A549 (cell line): ENCODE data around the gene COA7. TPM values are rescaled to one million over a fixed set of nuclear protein-coding genes. Genes with fewer than 3 reads are reported as not detected.
A peak's percentile ranks its signal among the peaks of the same experiment; 100 is the strongest.

Experiments
- ATAC-seq, 2 experiments: fragments of 200-7000 bp in 1 of 2; fragments of >200 bp in 1 of 2; cut with Nextera tagmentation in 1 of 2; cut with Tn5 transposase in 1 of 2; 3 replicates each; pipeline versions ENCODE4 v1.8.0 to v1.9.1; 2018 to 2020; ENCODE audit warnings: mild to moderate bottlenecking in 1 of 2, moderate library complexity in 1 of 2
- CTCF ChIA-PET: fragments of 300-600 bp; sonication (Branson Sonifier 250); formaldehyde crosslinking; extraction: SDS; loops from one replicate; lab custom pipeline; 2021; ENCODE audit warnings: antibody characterized with exemption, inconsistent platforms; lab: Yijun Ruan, JAX
- POLR2A ChIA-PET: fragments of 350-600 bp; formaldehyde crosslinking; extraction: SDS; loops from one replicate; lab custom pipeline; 2021; ENCODE audit warnings: antibody characterized with exemption, inconsistent platforms; lab: Yijun Ruan, JAX
- DNase-seq, 2 experiments: peaks; one replicate each; pipeline versions ENCODE4 v3.0.0 to v3.0.0-alpha.2; 2011 to 2016; ENCODE audit warnings: low read depth in 1 of 2, low spot score in 1 of 2
- FAIRE-seq: peaks from 2 replicates; lab custom pipeline; 2011; peaks lifted over from hg19 to GRCh38; lab: Jason Lieb, UNC
- H3K27ac ChIP-seq, 2 experiments: fragments of >200 bp; sonication (Bioruptor Twin); formaldehyde crosslinking; 3 replicates each; pipeline ENCODE4 v1.5.1; 2016 to 2017
- H3K4me1 ChIP-seq: fragments of >200 bp; sonication (Bioruptor Twin); formaldehyde crosslinking; 3 replicates; pipeline ENCODE4 v1.6.1; 2016
- H3K4me2 ChIP-seq: fragments of >200 bp; sonication (Bioruptor Twin); formaldehyde crosslinking; 3 replicates; pipeline ENCODE4 v1.6.1; 2016
- H3K4me3 ChIP-seq: fragments of >200 bp; sonication (Bioruptor Twin); formaldehyde crosslinking; 3 replicates; pipeline ENCODE4 v1.5.1; 2016
- H3K9me3 ChIP-seq: fragments of >200 bp; sonication (Bioruptor Twin); formaldehyde crosslinking; 3 replicates; pipeline ENCODE4 v1.6.1; 2016
- ATOH8 ChIP-seq: fragments of 250-450 bp; sonication (Bioruptor Pico); IDR thresholded peaks from 2 replicates; pipeline ENCODE4 v1.5.0; 2020; ENCODE audit warnings: low read depth, mild to moderate bottlenecking, moderate library complexity
- BHLHE40 ChIP-seq: IDR thresholded peaks from 2 replicates; pipeline ENCODE4 v1.6.1; 2012; ENCODE audit warnings: low read depth, low read length, inconsistent platforms
- CBX2 ChIP-seq: fragments of 200-600 bp; sonication (generic); IDR thresholded peaks from 2 replicates; pipeline ENCODE4 v1.6.1; 2016; ENCODE audit warnings: low read depth, mild to moderate bottlenecking, borderline replicate concordance
- CBX8 ChIP-seq: fragments of 200-600 bp; sonication (generic); IDR thresholded peaks from 2 replicates; pipeline ENCODE4 v1.6.1; 2016
- CEBPB ChIP-seq, 2 experiments: fragments of >200 bp in 1 of 2; sonication (Bioruptor Twin) in 1 of 2; formaldehyde crosslinking in 1 of 2; IDR thresholded peaks; 2 replicates each; pipeline ENCODE4 v1.6.1; 2012 to 2016
- CHD4 ChIP-seq: fragments of 200-600 bp; sonication (generic); IDR thresholded peaks from 2 replicates; pipeline ENCODE4 v1.6.1; 2016; ENCODE audit warnings: antibody characterized with exemption, mild to moderate bottlenecking, borderline replicate concordance
- CTCF ChIP-seq: fragments of >200 bp; sonication (Bioruptor Twin); formaldehyde crosslinking; IDR thresholded peaks from 3 replicates; pipeline ENCODE4 v1.5.1; 2016
- EP300 ChIP-seq, 2 experiments: fragments of >200 bp; sonication (Bioruptor Twin); formaldehyde crosslinking; IDR thresholded peaks; 2 replicates in 1 of 2; 3 replicates in 1 of 2; pipeline ENCODE4 v1.6.1; 2016 to 2017
- FOSL2 ChIP-seq, 2 experiments: fragments of 450-650 bp in 1 of 2; fragments of >200 bp in 1 of 2; sonication (Bioruptor Twin) in 1 of 2; formaldehyde crosslinking; IDR thresholded peaks; 2 replicates each; pipeline versions ENCODE4 v1.5.0 to v1.6.1; 2016 to 2020; ENCODE audit warnings: mild to moderate bottlenecking in 1 of 2, moderate library complexity in 1 of 2
- HDAC2 ChIP-seq: fragments of 200-600 bp; sonication (generic); IDR thresholded peaks from 2 replicates; pipeline ENCODE4 v1.6.1; 2016
- HES2 ChIP-seq: fragments of >200 bp; sonication (Bioruptor Twin); formaldehyde crosslinking; IDR thresholded peaks from 2 replicates; pipeline ENCODE4 v1.6.1; 2016
- HOXA7 ChIP-seq: fragments of 250-450 bp; sonication (Bioruptor Pico); IDR thresholded peaks from 2 replicates; pipeline ENCODE4 v1.5.0; 2020; ENCODE audit warnings: mild to moderate bottlenecking, moderate library complexity
- PHF8 ChIP-seq: fragments of 200-600 bp; sonication (generic); IDR thresholded peaks from 2 replicates; pipeline ENCODE4 v1.6.1; 2016; ENCODE audit warnings: low read depth, mild to moderate bottlenecking, antibody characterized with exemption, moderate library complexity, borderline replicate concordance
- RAD21 ChIP-seq, 2 experiments: fragments of >200 bp in 1 of 2; sonication (Bioruptor Twin) in 1 of 2; formaldehyde crosslinking in 1 of 2; IDR thresholded peaks in 1 of 2; conservative IDR thresholded peaks in 1 of 2; 2 replicates in 1 of 2; 3 replicates in 1 of 2; pipeline ENCODE4 v1.6.1; 2012 to 2018; ENCODE audit warnings: inconsistent platforms in 1 of 2
- RARB ChIP-seq: fragments of 250-450 bp; sonication (Bioruptor Pico); IDR thresholded peaks from 2 replicates; pipeline ENCODE4 v1.8.0; 2021; ENCODE audit warnings: mild to moderate bottlenecking, moderate library complexity
- RCOR1 ChIP-seq: fragments of 150-350 bp; IDR thresholded peaks from 2 replicates; pipeline ENCODE4 v1.6.1; 2014; ENCODE audit warnings: antibody characterized with exemption, low read length, low read depth
- REST ChIP-seq: fragments of 200-600 bp; sonication (generic); IDR thresholded peaks from 2 replicates; pipeline ENCODE4 v1.6.1; 2016; ENCODE audit warnings: antibody characterized with exemption, mild to moderate bottlenecking, moderate library complexity
- TFCP2L1 ChIP-seq: fragments of 250-450 bp; sonication (Bioruptor Pico); IDR thresholded peaks from 2 replicates; pipeline ENCODE4 v1.5.0; 2021; ENCODE audit warnings: mild to moderate bottlenecking
- ZFP36 ChIP-seq: fragments of 450-650 bp; IDR thresholded peaks from 2 replicates; pipeline ENCODE4 v1.6.1; 2014; ENCODE audit warnings: borderline replicate concordance; ENCODE audit not compliant: partially characterized antibody
- WGBS: methylation state at CpG from one replicate; pipeline ENCODE4 v1.1.6; 2017; ENCODE audit errors: missing lambda C conversion rate; 5-methylcytosine and 5-hydroxymethylcytosine counted together
- polyA plus RNA-seq, 4 experiments: library from polyadenylated mRNA; depleted of rRNA in 3 of 4; stranded (reverse); fragments of >200 nt; fragmentation: RNase III in 1 of 4; extraction: RNeasy Plus Mini Kit Qiagen cat#74134 plus additional on column Dnase treatment in 1 of 4; gene quantifications; 2 replicates in 3 of 4; 3 replicates in 1 of 4; pipeline ENCODE4 v1.2.3, GENCODE V29; 2011 to 2017
- TF ChIP-seq, protein P1 (sequence below): IDR thresholded peaks from 2 replicates; pipeline ENCODE4 v1.6.1; 2012
- TF ChIP-seq, protein P2 (sequence below): fragments of >200 bp; sonication (Bioruptor Twin); formaldehyde crosslinking; IDR thresholded peaks from 3 replicates; pipeline ENCODE4 v1.6.1; 2016

The COA7 gene
- polyA plus RNA-seq, 2 of the 4 experiments (the other 2 are of a cell fraction) = 18.1 to 22.0 TPM

GRCh38 chr1:52662645-52663313 is 35.4 kb downstream of the COA7 start:
- TF ChIP-seq HDAC2 (no peak), REST (no peak), CEBPB (IDR thresholded peaks at IDR 0.05) (peak in 1 of 2 experiments; percentile 34; a peak in 1 of 4 replicates), HOXA7 (no peak), RAD21 (conservative IDR thresholded peaks at IDR 0.05 in 1 of 2, IDR thresholded peaks at IDR 0.05 in 1 of 2) (0 out of 5 replicates have a peak, but pooled peaks of 1 of the 2 experiments have one; percentile 5), ZFP36 (no peak), BHLHE40 (no peak), FOSL2 (IDR thresholded peaks at IDR 0.05) (no peak), FOSL2 (CRISPR knock-in tag; IDR thresholded peaks at IDR 0.05) (0 out of 2 replicates have a peak, but pooled peaks have one; percentile 5), TFCP2L1 (CRISPR knock-in tag) (no peak), CTCF (no peak), ATOH8 (CRISPR knock-in tag) (no peak)
- TF ChIP-seq, protein P1, sequence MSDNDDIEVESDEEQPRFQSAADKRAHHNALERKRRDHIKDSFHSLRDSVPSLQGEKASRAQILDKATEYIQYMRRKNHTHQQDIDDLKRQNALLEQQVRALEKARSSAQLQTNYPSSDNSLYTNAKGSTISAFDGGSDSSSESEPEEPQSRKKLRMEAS = 0 out of 2 replicates have a peak, but pooled peaks have one; percentile 18
- ATAC-seq = peak; percentile 84 to 93
- POLR2A ChIA-PET = interaction anchor here (0.8 to 1.4 kb wide), 2 partner anchors 110 to 258 kb away, joined by 3 to 9 read pairs; partner anchors contain the start of genes ORC1, PRPF38A and TUT4
- no peak for FAIRE-seq
- H3K4me1 ChIP-seq = peaks cover 46% of the 10 kb centered on the region
- no peaks in the 10 kb centered on the region for H3K9me3 ChIP-seq
- DNase-seq = peak; percentile 55 to 86
- 25% methylated on average over 13 of the region's 13 CpGs for WGBS
- peak overlapping the region; percentile 63 for H3K4me2 ChIP-seq
- peak overlapping the region; percentile 78 to 86 for H3K27ac ChIP-seq
- CTCF ChIA-PET = no interaction called here
- no peak overlapping the region for H3K4me3 ChIP-seq

GRCh38 chr1:52660807-52661206 is 37.3 kb downstream of the COA7 start:
- Histone ChIP-seq H3K4me2 (no peak overlapping the region), H3K9me3 (no peaks in the 10 kb centered on the region), H3K4me1 (peaks cover 44% of the 10 kb centered on the region), H3K4me3 (no peak overlapping the region), H3K27ac (peak overlapping the region in 1 of 2 experiments; percentile 78; a peak in 1 of 6 replicates)
- DNase-seq (no peak), FAIRE-seq (no peak), ATAC-seq (no peak)
- TF ChIP-seq PHF8 (no peak), ZFP36 (no peak), RCOR1 (no peak), CBX8 (no peak), CBX2 (no peak), RARB (CRISPR knock-in tag) (no peak), CHD4 (no peak), HES2 (no peak), EP300 (IDR thresholded peaks at IDR 0.05) (no peak)
- TF ChIP-seq, protein P2, sequence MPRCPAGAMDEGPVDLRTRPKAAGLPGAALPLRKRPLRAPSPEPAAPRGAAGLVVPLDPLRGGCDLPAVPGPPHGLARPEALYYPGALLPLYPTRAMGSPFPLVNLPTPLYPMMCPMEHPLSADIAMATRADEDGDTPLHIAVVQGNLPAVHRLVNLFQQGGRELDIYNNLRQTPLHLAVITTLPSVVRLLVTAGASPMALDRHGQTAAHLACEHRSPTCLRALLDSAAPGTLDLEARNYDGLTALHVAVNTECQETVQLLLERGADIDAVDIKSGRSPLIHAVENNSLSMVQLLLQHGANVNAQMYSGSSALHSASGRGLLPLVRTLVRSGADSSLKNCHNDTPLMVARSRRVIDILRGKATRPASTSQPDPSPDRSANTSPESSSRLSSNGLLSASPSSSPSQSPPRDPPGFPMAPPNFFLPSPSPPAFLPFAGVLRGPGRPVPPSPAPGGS = no peak
- POLR2A ChIA-PET = no interaction called here
- 92% methylated on average over 3 of the region's 3 CpGs for WGBS
- CTCF ChIA-PET = interaction anchor here (1.3 kb wide), 1 partner anchor 25 kb away, joined by 5 read pairs; no protein-coding TSS in a partner anchor
